HEK293 (cell line): ENCODE results near the gene ZNRF1.
A peak's percentile ranks its signal among the peaks of the same experiment; 100 is the strongest.

Experiments used
- ATF2 ChIP-seq: fragments of 450-650 bp; formaldehyde crosslinking; IDR thresholded peaks from 2 replicates; pipeline ENCODE4 v1.5.1; 2016; ENCODE audit warnings: missing biosample characterization, missing genetic modification characterization, low read depth
- CTCF ChIP-seq: fragments of 450-650 bp; formaldehyde crosslinking; IDR thresholded peaks from 2 replicates; pipeline ENCODE4 v1.5.1; 2016; ENCODE audit warnings: missing biosample characterization, missing genetic modification characterization
- TRIM28 ChIP-seq: IDR thresholded peaks from 2 replicates; pipeline ENCODE4 v1.6.1; 2011; ENCODE audit warnings: low read length, control low read depth, borderline replicate concordance
- YY1 ChIP-seq: fragments of 450-650 bp; formaldehyde crosslinking; IDR thresholded peaks from 2 replicates; pipeline ENCODE4 v1.5.1; 2018; ENCODE audit warnings: missing biosample characterization, missing genetic modification characterization
- ZBTB21 ChIP-seq: fragments of 450-650 bp; formaldehyde crosslinking; IDR thresholded peaks from 2 replicates; pipeline ENCODE4 v1.5.1; 2017; ENCODE audit warnings: missing biosample characterization, missing genetic modification characterization
- ZBTB44 ChIP-seq: fragments of 450-650 bp; IDR thresholded peaks from 2 replicates; pipeline ENCODE4 v1.5.1; 2018; ENCODE audit warnings: missing biosample characterization, mild to moderate bottlenecking, missing genetic modification characterization
- ZFP3 ChIP-seq: fragments of 450-650 bp; formaldehyde crosslinking; IDR thresholded peaks from 2 replicates; pipeline ENCODE4 v1.5.1; 2016; ENCODE audit warnings: low read depth, missing biosample characterization, missing genetic modification characterization
- ZNF121 ChIP-seq: fragments of 450-650 bp; formaldehyde crosslinking; IDR thresholded peaks from 2 replicates; pipeline ENCODE4 v1.5.1; 2016; ENCODE audit warnings: missing biosample characterization, missing genetic modification characterization
- ZNF174 ChIP-seq: fragments of 450-650 bp; formaldehyde crosslinking; IDR thresholded peaks from 2 replicates; pipeline ENCODE4 v1.5.0; 2017; ENCODE audit warnings: missing biosample characterization, mild to moderate bottlenecking, missing genetic modification characterization
- ZNF184 ChIP-seq: fragments of 450-650 bp; IDR thresholded peaks from 2 replicates; pipeline ENCODE4 v1.5.1; 2018; ENCODE audit warnings: missing biosample characterization, mild to moderate bottlenecking, missing genetic modification characterization
- ZNF19 ChIP-seq: fragments of 450-650 bp; formaldehyde crosslinking; IDR thresholded peaks from 2 replicates; pipeline ENCODE4; 2016; ENCODE audit warnings: missing biosample characterization, missing genetic modification characterization, low read depth
- ZNF529 ChIP-seq: fragments of 450-650 bp; formaldehyde crosslinking; IDR thresholded peaks from 2 replicates; pipeline ENCODE4 v1.5.1; 2017; ENCODE audit warnings: missing genetic modification characterization, missing biosample characterization; ENCODE audit not compliant: insufficient replicate concordance
- ZNF785 ChIP-seq: fragments of 450-650 bp; formaldehyde crosslinking; IDR thresholded peaks from 2 replicates; pipeline ENCODE4 v1.5.1; 2016; ENCODE audit warnings: missing biosample characterization, missing genetic modification characterization
- ZNF837 ChIP-seq: fragments of 450-650 bp; formaldehyde crosslinking; IDR thresholded peaks from 2 replicates; pipeline ENCODE4 v1.5.1; 2016; ENCODE audit warnings: missing biosample characterization, missing genetic modification characterization

- no peak for TF ChIP-seq ZNF19 (tag by site-specific recombination)
- no peak for TF ChIP-seq ZNF785 (tag by site-specific recombination)
- TF ChIP-seq CTCF = peak; percentile 94
- TF ChIP-seq YY1 (tag by site-specific recombination) = no peak
- TF ChIP-seq ZBTB21 = no peak
- no peak for TF ChIP-seq TRIM28
- TF ChIP-seq ZNF529 (tag by site-specific recombination) = no peak
- 0 out of 2 replicates have a peak, but pooled peaks have one; percentile 32 for TF ChIP-seq ZBTB44
- no peak for TF ChIP-seq ZNF174 (tag by site-specific recombination)
- no peak for TF ChIP-seq ZNF837 (tag by site-specific recombination)
- no peak for TF ChIP-seq ATF2
- TF ChIP-seq ZFP3 = no peak
- TF ChIP-seq ZNF121 (tag by site-specific recombination) = no peak
- TF ChIP-seq ZNF184 (tag by site-specific recombination) = no peak
Observed at GRCh38 chr16:75110637-75111513, 112.1 kb downstream of the ZNRF1 start.
